ENCODE results near the gene NWD2.
"Not testable (repeated sequence)": the region's sequence is repeated elsewhere in the genome, so short reads cannot be mapped to it uniquely, and the experiment has no call there.

The NWD2 gene

GRCh38 chr4:37244583-37245390, at the start of gene NWD2:
Gene NWD2, plus strand, starts transcription at chr4:37244743. Its CDS starts 325 bp downstream, at chr4:37245068.
- H3K4me3 ChIP-seq (ENCODE audit: low read length) = no peak within 1 kb of the TSS
- no peak for TF ChIP-seq CTCF (IDR thresholded peaks at IDR 0.05; ENCODE audit: insufficient read depth, low read depth, low read length, missing control alignments)
- peak; percentile 30 for DNase-seq (ENCODE audit: low read depth)

- no peak for TF ChIP-seq CTCF (IDR thresholded peaks at IDR 0.05; ENCODE audit: insufficient read depth, low read depth, low read length, missing control alignments)
- H3K4me3 ChIP-seq (ENCODE audit: low read length) = no peak overlapping the region
- no peak for DNase-seq (ENCODE audit: low read depth)
Observed at GRCh38 chr4:37197899-37198298, 46.6 kb upstream of the NWD2 start.

- not testable (repeated sequence) for DNase-seq (ENCODE audit: low read depth); H3K4me3 ChIP-seq (ENCODE audit: low read length)
Observed at GRCh38 chr4:37204740-37205139, 39.8 kb upstream of the NWD2 start.

GRCh38 chr4:37216209-37216608, 28.3 kb upstream of the NWD2 start:
- no peak for DNase-seq (ENCODE audit: low read depth)
- no peak for TF ChIP-seq CTCF (IDR thresholded peaks at IDR 0.05; ENCODE audit: insufficient read depth, low read depth, low read length, missing control alignments)
- H3K4me3 ChIP-seq (ENCODE audit: low read length) = no peak overlapping the region

- DNase-seq (ENCODE audit: low read depth) = no peak
- no peak overlapping the region for H3K4me3 ChIP-seq (ENCODE audit: low read length)
- no peak for TF ChIP-seq CTCF (IDR thresholded peaks at IDR 0.05; ENCODE audit: insufficient read depth, low read depth, low read length, missing control alignments)
Observed at GRCh38 chr4:37219242-37219641, 25.3 kb upstream of the NWD2 start.

- H3K4me3 ChIP-seq (ENCODE audit: low read length) = no peak overlapping the region
- no peak for DNase-seq (ENCODE audit: low read depth)
- no peak for TF ChIP-seq CTCF (IDR thresholded peaks at IDR 0.05; ENCODE audit: insufficient read depth, low read depth, low read length, missing control alignments)
Observed at GRCh38 chr4:37219990-37220389, 24.6 kb upstream of the NWD2 start.

- no peak for DNase-seq (ENCODE audit: low read depth)
- no peak for TF ChIP-seq CTCF (IDR thresholded peaks at IDR 0.05; ENCODE audit: insufficient read depth, low read depth, low read length, missing control alignments)
- H3K4me3 ChIP-seq (ENCODE audit: low read length) = no peak overlapping the region
Observed at GRCh38 chr4:37220685-37221084, 23.9 kb upstream of the NWD2 start.
